Ovary (tissue), 9 donors: ENCODE data around the gene HIPK2. TPM values are rescaled to one million over a fixed set of nuclear protein-coding genes. Genes with fewer than 3 reads are reported as not detected.

Experiments used
- DNase-seq, 5 donors: peaks; one replicate each; pipeline ENCODE4 v3.0.0-alpha.2; 2019 to 2020
- H3K27ac ChIP-seq, 2 donors: fragments of 200-600 bp; one replicate each; pipeline versions ENCODE4 v1.5.1 to v1.8.0; 2019 to 2022
- H3K27me3 ChIP-seq: fragments of 200-600 bp; one replicate; pipeline ENCODE4 v1.8.0; 2022
- H3K36me3 ChIP-seq: fragments of 200-600 bp; sonication (generic); one replicate; pipeline ENCODE4 v1.5.1; 2019
- H3K4me1 ChIP-seq: one replicate; pipeline ENCODE4 v1.8.1; 2013; ENCODE audit warnings: mild to moderate bottlenecking, moderate library complexity; ENCODE audit not compliant: insufficient read depth
- H3K4me3 ChIP-seq: fragments of 200-600 bp; sonication (generic); one replicate; pipeline ENCODE4 v1.5.1; 2017
- H3K9me3 ChIP-seq, 2 donors: fragments of 200-600 bp in 1 of 2; sonication (generic) in 1 of 2; one replicate each; pipeline versions ENCODE4 v1.5.1 to v1.8.1; 2013 to 2019; ENCODE audit warnings: mild to moderate bottlenecking in 1 of 2, moderate library complexity in 1 of 2
- EP300 ChIP-seq: sonication (generic); formaldehyde crosslinking; IDR thresholded peaks from one replicate; pipeline ENCODE4 v1.6.1; 2017; ENCODE audit warnings: antibody characterized with exemption
- POLR2A ChIP-seq: fragments of 450-650 bp; IDR thresholded peaks from one replicate; pipeline ENCODE4 v1.6.1; 2017; ENCODE audit warnings: antibody characterized with exemption, mild to moderate bottlenecking, moderate library complexity
- WGBS, 3 donors: extraction: QIAGEN DNeasy Blood & Tissue Kit in 1 of 3; methylation state at CpG; one replicate each; pipeline versions ENCODE4 v1.1.5 to v1.1.7; 2013 to 2017; 5-methylcytosine and 5-hydroxymethylcytosine counted together
- intact Hi-C, 4 donors: fragments of 100-400 bp; cut with DNase I; formaldehyde crosslinking; loops; one replicate each; pipeline versions ENCODE4 v1.11.0 to v1.15.1; 2022 to 2023
- polyA plus RNA-seq, 2 donors: library from polyadenylated mRNA; stranded (reverse); fragments of 200-250 nt in 1 of 2; fragments of 350-450 nt in 1 of 2; fragmentation: Illumina TruSeq in 1 of 2; extraction: RNeasy Lipid Tissue Mini Kit (QIAGEN cat#74804) in 1 of 2; gene quantifications; one replicate each; pipeline ENCODE4 v1.2.3, GENCODE V29; 2013 to 2014
- total RNA-seq, 7 donors: library from RNA; depleted of rRNA in 2 of 7; stranded (reverse); fragments of >200 nt in 2 of 7; fragmentation: NEBNext Ultra II Directional in 3 of 7; extraction: Animal tissue kit (Norgen Biotek cat#: 25700) in 3 of 7; gene quantifications; one replicate each; pipeline versions ENCODE4 v1.1.0 to v1.2.4, GENCODE V29; 2016 to 2023
- TF ChIP-seq, protein P1 (sequence below), 3 donors: fragments of 450-650 bp in 2 of 3; fragments of 200-600 bp in 1 of 3; IDR thresholded peaks; one replicate each; pipeline versions ENCODE4 v1.5.1 to v1.8.0; 2016 to 2022; ENCODE audit warnings: antibody characterized with exemption in 3 of 3, mild to moderate bottlenecking in 1 of 3
- donor health status: DM: no; HTN: no; CAD: no; lungs with moderate emphysema.
- donor health status: DM: no; HTN: no; CAD: no.
- donor health status: Bipolar disorder and iron deficiency.
- donor health status: DM: yes; HTN: yes; CAD: no.
- donor health status: DM: no; HTN: no; CAD: no.
- donor health status: DM: yes; HTN: yes; CAD: no.

The HIPK2 gene
- total and polyA plus RNA-seq, 9 donors, result 7.3 to 38.4 (median 28.1) TPM

DNA sequence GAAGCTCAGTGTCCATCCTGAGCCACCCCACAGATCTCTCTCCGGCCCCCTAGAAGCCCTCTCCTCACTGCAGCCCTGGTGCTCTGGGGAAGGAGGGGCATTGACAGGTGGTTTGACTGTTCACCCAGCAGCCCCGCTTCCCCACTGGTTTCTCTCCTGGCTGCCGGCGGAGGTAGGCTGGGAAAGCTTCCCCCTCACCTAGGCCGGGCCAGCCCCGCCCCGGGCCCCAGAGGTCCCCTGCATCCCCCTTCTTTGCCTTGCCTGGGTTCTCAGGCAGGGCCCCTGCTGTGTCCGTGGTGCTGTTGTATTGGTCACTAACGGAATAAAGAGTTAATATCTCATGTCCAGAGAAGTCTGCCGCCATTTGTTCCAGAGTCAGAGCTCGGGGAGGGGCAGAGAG lies 233.2 kb downstream of the HIPK2 start:
- no peak for TF ChIP-seq POLR2A
- intact Hi-C loops, result no loop called here
- H3K27ac ChIP-seq, result no peak overlapping the region
- H3K4me1 ChIP-seq, result no peaks in the 10 kb centered on the region
- no peak overlapping the region for H3K4me3 ChIP-seq
- no peak for DNase-seq
- no peaks in the 10 kb centered on the region for H3K27me3 ChIP-seq
- H3K36me3 ChIP-seq, result no peaks in the 10 kb centered on the region
- 84 to 88% (median 85%) methylated on average over 11 of the region's 11 CpGs for whole genome bisulfite sequencing, 3 donors
- H3K9me3 ChIP-seq, result no peaks in the 10 kb centered on the region

GRCh38 chr7:139543801-139544603 lies 233.8 kb downstream of the HIPK2 start:
- Histone ChIP-seq H3K27me3 (no peaks in the 10 kb centered on the region), H3K4me3 (no peak overlapping the region), H3K27ac (no peak overlapping the region), H3K4me1 (no peaks in the 10 kb centered on the region), H3K9me3 (no peaks in the 10 kb centered on the region), H3K36me3 (no peaks in the 10 kb centered on the region)
- no peak for DNase-seq
- 87 to 91% (median 89%) methylated on average over 18 of the region's 18 CpGs for WGBS, 3 donors
- intact Hi-C loops, result no loop called here
- no peak for TF ChIP-seq EP300
- TF ChIP-seq, protein P1, sequence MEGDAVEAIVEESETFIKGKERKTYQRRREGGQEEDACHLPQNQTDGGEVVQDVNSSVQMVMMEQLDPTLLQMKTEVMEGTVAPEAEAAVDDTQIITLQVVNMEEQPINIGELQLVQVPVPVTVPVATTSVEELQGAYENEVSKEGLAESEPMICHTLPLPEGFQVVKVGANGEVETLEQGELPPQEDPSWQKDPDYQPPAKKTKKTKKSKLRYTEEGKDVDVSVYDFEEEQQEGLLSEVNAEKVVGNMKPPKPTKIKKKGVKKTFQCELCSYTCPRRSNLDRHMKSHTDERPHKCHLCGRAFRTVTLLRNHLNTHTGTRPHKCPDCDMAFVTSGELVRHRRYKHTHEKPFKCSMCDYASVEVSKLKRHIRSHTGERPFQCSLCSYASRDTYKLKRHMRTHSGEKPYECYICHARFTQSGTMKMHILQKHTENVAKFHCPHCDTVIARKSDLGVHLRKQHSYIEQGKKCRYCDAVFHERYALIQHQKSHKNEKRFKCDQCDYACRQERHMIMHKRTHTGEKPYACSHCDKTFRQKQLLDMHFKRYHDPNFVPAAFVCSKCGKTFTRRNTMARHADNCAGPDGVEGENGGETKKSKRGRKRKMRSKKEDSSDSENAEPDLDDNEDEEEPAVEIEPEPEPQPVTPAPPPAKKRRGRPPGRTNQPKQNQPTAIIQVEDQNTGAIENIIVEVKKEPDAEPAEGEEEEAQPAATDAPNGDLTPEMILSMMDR (IDR thresholded peaks at IDR 0.05), result no peak
- TF ChIP-seq POLR2A, result no peak

GRCh38 chr7:139542308-139543151 lies 235.3 kb downstream of the HIPK2 start:
- WGBS, 3 donors, result 91 to 93% (median 92%) methylated on average over 28 of the region's 28 CpGs
- Histone ChIP-seq H3K4me3 (no peak overlapping the region), H3K27me3 (no peaks in the 10 kb centered on the region), H3K9me3 (no peaks in the 10 kb centered on the region), H3K36me3 (no peaks in the 10 kb centered on the region), H3K4me1 (no peaks in the 10 kb centered on the region), H3K27ac (no peak overlapping the region)
- intact Hi-C loops, result no loop called here
- no peak for TF ChIP-seq POLR2A
- TF ChIP-seq, protein P1 (IDR thresholded peaks at IDR 0.05), result no peak
- TF ChIP-seq EP300, result no peak
- no peak for DNase-seq

DNA sequence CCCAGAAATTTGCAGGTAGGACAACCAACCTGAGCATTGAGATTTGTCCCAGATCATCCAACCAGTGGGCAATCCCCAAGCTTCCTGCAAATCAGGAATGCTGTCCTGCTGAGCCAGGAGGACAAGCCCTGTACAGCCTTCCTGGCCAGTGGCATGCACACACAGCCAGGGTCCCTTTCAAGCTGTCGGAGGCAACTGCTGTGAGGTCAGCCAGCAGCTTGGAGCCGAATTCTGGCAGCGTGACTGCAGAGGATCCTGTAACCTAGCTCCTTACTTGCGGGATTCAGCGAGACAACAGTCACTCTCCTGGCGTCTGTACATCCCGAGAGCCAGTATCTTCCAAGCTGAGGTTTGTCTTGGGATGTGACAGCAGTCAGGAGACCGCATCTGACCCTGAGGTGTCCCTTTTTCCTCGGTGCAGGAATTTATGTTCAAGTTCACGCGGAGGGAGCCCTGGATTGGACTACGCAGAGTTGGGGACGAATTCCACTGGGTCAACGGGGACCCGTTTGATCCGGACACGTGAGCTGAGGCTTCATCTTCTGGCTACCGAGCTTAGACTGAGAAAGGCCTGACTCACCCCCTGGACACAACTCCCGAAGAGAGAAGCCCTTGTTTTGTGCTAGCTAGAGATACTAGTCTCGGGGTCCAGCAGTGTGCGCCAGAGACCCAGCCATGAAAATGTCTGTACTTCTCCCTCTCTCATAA lies 236.0 kb downstream of the HIPK2 start:
- intact Hi-C loops, result no loop called here
- Histone ChIP-seq H3K4me1 (no peaks in the 10 kb centered on the region), H3K36me3 (no peaks in the 10 kb centered on the region), H3K9me3 (no peaks in the 10 kb centered on the region), H3K27ac (no peak overlapping the region), H3K4me3 (no peak overlapping the region), H3K27me3 (no peaks in the 10 kb centered on the region)
- no peak for DNase-seq
- TF ChIP-seq EP300 (no peak), POLR2A (no peak)
- 64 to 73% (median 67%) methylated on average over 21 of the region's 21 CpGs for WGBS, 3 donors

DNA sequence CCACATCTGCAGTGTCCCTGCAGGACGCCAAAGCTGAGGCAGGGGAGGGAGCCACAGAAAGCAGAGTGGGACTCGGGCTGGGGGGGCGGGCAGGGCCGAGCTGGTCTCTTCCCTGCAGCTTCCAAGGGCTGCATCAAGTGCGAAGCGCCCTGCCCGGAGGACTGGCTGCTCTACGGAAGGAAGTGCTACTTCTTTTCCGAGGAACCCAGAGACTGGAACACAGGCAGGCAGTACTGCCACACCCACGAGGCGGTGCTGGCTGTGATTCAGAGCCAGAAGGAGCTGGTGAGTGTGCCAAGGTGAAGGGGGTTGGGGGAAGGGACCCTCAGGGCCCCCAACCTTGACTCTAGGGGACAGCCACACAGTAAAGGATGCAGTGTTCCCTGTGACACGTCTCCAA lies 237.6 kb downstream of the HIPK2 start:
- no peak overlapping the region for H3K27ac ChIP-seq
- no peak overlapping the region for H3K4me3 ChIP-seq
- H3K4me1 ChIP-seq, result no peaks in the 10 kb centered on the region
- WGBS, 3 donors, result 47 to 57% (median 55%) methylated on average over 12 of the region's 12 CpGs
- TF ChIP-seq, protein P1 (IDR thresholded peaks at IDR 0.05), result no peak
- no peak for TF ChIP-seq EP300
- TF ChIP-seq POLR2A, result no peak
- H3K36me3 ChIP-seq, result no peaks in the 10 kb centered on the region
- H3K9me3 ChIP-seq, result no peaks in the 10 kb centered on the region
- H3K27me3 ChIP-seq, result no peaks in the 10 kb centered on the region
- intact Hi-C loops, result no loop called here
- DNase-seq, result no peak
